Osteoblast (primary cell): ENCODE measurements around the gene SLC13A3. TPM values are rescaled to one million over a fixed set of nuclear protein-coding genes. Genes with fewer than 3 reads are reported as not detected.
A peak's percentile ranks its signal among the peaks of the same experiment; 100 is the strongest.

Experiments used
- DNase-seq: peaks from one replicate; pipeline ENCODE4 v3.0.0; 2011; ENCODE audit warnings: low spot score, mixed read lengths; ENCODE audit not compliant: insufficient read length; ENCODE audit errors: missing footprints
- H2AFZ ChIP-seq: 2 replicates; pipeline ENCODE4 v1.6.0; 2011; ENCODE audit warnings: mild to moderate bottlenecking, low read length
- H3K27ac ChIP-seq: 2 replicates; pipeline ENCODE4 v1.5.1; 2011; ENCODE audit warnings: mild to moderate bottlenecking, low read depth, low read length, moderate library complexity
- H3K27me3 ChIP-seq: 2 replicates; pipeline ENCODE4 v1.6.0; 2012; ENCODE audit warnings: mild to moderate bottlenecking, control low read depth, inconsistent platforms, low read length, moderate library complexity; ENCODE audit not compliant: insufficient read depth
- H3K36me3 ChIP-seq: 2 replicates; pipeline ENCODE4 v1.5.1; 2011; ENCODE audit warnings: mild to moderate bottlenecking, low read length, control low read depth, moderate library complexity; ENCODE audit not compliant: insufficient read depth
- H3K4me1 ChIP-seq: 2 replicates; pipeline ENCODE4 v1.5.1; 2011; ENCODE audit warnings: mild to moderate bottlenecking, low read length, control low read depth, moderate library complexity; ENCODE audit not compliant: insufficient read depth
- H3K4me2 ChIP-seq: 2 replicates; pipeline ENCODE4 v1.6.0; 2011; ENCODE audit warnings: mild to moderate bottlenecking, low read length; ENCODE audit not compliant: insufficient read depth
- H3K4me3 ChIP-seq: fragments of 200-600 bp; sonication (generic); 3 replicates; pipeline ENCODE4 v1.5.1; 2012; ENCODE audit warnings: mild to moderate bottlenecking, low read length, inconsistent platforms; ENCODE audit not compliant: insufficient read depth
- H3K79me2 ChIP-seq: 2 replicates; pipeline ENCODE4 v1.6.0; 2012; ENCODE audit warnings: mild to moderate bottlenecking, low read length, control low read depth, inconsistent platforms; ENCODE audit not compliant: insufficient read depth
- H3K9me3 ChIP-seq: 2 replicates; pipeline ENCODE4 v1.5.1; 2011; ENCODE audit warnings: low read depth, low read length, control low read depth
- H4K20me1 ChIP-seq: 2 replicates; pipeline ENCODE4 v1.6.0; 2012; ENCODE audit warnings: mild to moderate bottlenecking, low read length, control low read depth; ENCODE audit not compliant: insufficient read depth
- CTCF ChIP-seq: IDR thresholded peaks from 2 replicates; pipeline ENCODE4 v1.5.1; 2011; ENCODE audit warnings: mild to moderate bottlenecking, low read depth, low read length, moderate library complexity; ENCODE audit errors: extremely low read depth
- total RNA-seq: library from RNA; depleted of rRNA; stranded (reverse); fragments of >200 nt; gene quantifications from 2 replicates; pipeline ENCODE4 v1.2.3, GENCODE V29; 2012

The SLC13A3 gene
- total RNA-seq, 1 donor, result 1.8 TPM

DNA sequence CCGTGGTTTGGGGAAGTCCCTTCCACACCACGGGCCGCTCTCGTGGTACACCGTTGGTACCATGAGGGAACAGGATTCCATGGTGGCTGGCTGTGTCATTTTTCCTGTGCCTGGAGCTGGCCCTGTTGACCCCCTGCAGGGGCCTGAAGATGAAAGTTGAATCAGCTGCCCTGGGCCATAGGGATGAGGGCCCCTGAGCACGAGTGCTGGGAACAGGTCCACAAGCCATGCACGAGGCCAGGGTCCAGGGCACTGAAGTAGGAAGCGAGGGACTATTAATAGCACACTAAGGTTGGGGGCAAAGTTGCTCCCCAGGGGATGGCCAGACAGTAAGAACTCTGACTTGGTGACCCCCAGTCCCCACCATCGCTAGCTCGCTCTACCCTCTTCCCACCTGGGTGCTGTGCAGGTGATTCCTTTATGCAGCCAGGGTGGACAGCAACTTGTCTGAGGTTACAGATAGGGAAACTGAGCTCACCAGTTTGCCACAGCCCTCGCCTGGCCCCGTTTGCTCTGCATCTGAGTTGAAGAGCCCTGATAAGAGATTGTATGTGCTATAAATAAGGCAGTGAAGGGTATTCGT lies 46.6 kb downstream of the SLC13A3 start:
- DNase-seq, result no peak
- Histone ChIP-seq H4K20me1 (no peaks in the 10 kb centered on the region), H3K27ac (no peak overlapping the region), H3K79me2 (no peaks in the 10 kb centered on the region), H3K4me2 (no peak overlapping the region), H3K9me3 (no peaks in the 10 kb centered on the region), H2AFZ (no peak overlapping the region), H3K27me3 (no peaks in the 10 kb centered on the region), H3K4me1 (no peaks in the 10 kb centered on the region), H3K36me3 (no peaks in the 10 kb centered on the region), H3K4me3 (no peak overlapping the region)
- no peak for TF ChIP-seq CTCF

DNA sequence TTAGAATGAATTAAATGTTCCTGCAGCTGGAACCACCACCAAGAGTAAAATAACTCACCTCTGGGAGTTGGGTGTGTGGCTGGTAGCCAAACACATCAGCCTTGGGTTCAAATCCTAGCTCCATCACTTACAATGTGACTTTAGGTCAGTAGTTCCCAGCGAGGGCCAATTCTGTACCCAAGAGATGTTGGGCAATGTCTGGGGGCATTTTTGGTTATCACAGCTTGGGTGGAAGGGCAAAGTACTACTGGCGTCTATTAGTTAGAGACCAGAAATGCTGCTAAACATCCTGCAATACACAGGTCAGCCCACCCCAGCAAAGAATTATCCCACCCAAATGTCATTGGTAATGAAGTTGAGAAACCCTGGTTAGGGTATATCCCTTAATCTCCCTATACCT lies 48.8 kb downstream of the SLC13A3 start:
- Histone ChIP-seq H3K27ac (no peak overlapping the region), H3K4me3 (no peak overlapping the region), H3K4me1 (no peaks in the 10 kb centered on the region), H3K36me3 (no peaks in the 10 kb centered on the region), H3K4me2 (no peak overlapping the region), H2AFZ (no peak overlapping the region), H4K20me1 (no peaks in the 10 kb centered on the region), H3K27me3 (no peaks in the 10 kb centered on the region), H3K9me3 (no peaks in the 10 kb centered on the region), H3K79me2 (no peaks in the 10 kb centered on the region)
- no peak for DNase-seq
- TF ChIP-seq CTCF, result no peak

DNA sequence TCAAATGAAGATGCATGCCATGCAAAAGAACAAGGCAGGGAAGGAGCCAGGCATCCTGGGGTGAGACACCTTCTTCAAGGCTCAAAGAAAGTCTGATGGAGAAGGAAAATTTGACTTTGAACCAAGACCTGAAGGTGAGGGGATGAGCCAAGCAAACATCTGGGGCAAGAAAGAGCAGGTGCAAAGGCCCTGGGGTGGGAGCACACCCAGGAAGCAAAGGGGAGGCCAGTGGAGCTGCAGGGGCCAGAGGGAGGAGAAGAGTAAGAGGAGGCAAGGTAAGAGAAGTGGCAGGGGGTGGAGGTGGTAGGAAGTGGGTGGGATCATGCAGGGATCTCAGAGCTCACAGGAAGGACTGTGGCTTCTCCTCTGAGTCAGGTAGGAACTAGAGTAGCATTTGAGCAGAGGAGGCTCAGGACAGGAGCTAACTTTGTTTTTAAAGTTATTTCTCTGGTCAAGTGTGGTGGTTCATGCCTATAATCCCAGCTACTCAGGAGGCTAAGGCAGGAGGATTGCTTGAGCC lies 49.6 kb downstream of the SLC13A3 start:
- no peak for TF ChIP-seq CTCF
- no peak overlapping the region for H3K4me3 ChIP-seq
- DNase-seq, result no peak
- no peaks in the 10 kb centered on the region for H3K4me1 ChIP-seq
- H3K4me2 ChIP-seq, result no peak overlapping the region
- H3K27ac ChIP-seq, result no peak overlapping the region
- H4K20me1 ChIP-seq, result no peaks in the 10 kb centered on the region
- H3K9me3 ChIP-seq, result no peaks in the 10 kb centered on the region
- no peaks in the 10 kb centered on the region for H3K79me2 ChIP-seq
- H2AFZ ChIP-seq, result no peak overlapping the region
- H3K27me3 ChIP-seq, result no peaks in the 10 kb centered on the region
- H3K36me3 ChIP-seq, result no peaks in the 10 kb centered on the region

GRCh38 chr20:46600286-46600752 lies 50.9 kb downstream of the SLC13A3 start:
- Histone ChIP-seq H3K27me3 (no peaks in the 10 kb centered on the region), H3K4me2 (no peak overlapping the region), H3K4me3 (no peak overlapping the region), H3K36me3 (no peaks in the 10 kb centered on the region), H3K9me3 (no peaks in the 10 kb centered on the region), H3K4me1 (no peaks in the 10 kb centered on the region), H2AFZ (no peak overlapping the region), H4K20me1 (no peaks in the 10 kb centered on the region), H3K79me2 (no peaks in the 10 kb centered on the region), H3K27ac (no peak overlapping the region)
- TF ChIP-seq CTCF, result no peak
- DNase-seq, result peak; percentile 14
